GM19452 (cell line): ENCODE measurements around the gene TMCO4.

Experiments used
- ATAC-seq: cut with Tn5 transposase; IDR thresholded peaks from one replicate; pipeline ENCODE4 v1.9.1; 2021; ENCODE audit not compliant: unreplicated experiment

TMCO4 gene

GRCh38 chr1:19776933-19777332 is 22.8 kb downstream of the TMCO4 start:
- no peak for ATAC-seq

GRCh38 chr1:19776287-19776686 is 23.4 kb downstream of the TMCO4 start:
- no peak for ATAC-seq

DNA sequence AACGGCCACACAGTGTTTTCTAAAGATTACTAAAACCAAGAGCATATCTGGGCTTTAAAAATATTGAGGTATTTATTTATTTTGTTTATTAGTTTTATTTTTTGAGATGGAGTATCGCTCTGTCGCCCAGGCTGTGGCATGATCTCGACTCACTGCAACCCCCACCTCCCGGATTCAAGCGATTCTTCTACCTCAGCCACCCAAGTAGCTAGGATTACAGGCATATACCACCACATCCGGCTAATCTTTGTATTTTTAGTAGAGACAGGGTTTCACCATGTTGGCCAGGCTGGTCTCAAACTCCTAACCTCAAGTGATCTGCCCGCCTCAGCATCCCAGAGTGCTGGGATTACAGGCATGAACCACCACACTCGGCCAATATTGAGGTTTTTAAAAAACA is 23.9 kb downstream of the TMCO4 start:
- no peak for ATAC-seq

DNA sequence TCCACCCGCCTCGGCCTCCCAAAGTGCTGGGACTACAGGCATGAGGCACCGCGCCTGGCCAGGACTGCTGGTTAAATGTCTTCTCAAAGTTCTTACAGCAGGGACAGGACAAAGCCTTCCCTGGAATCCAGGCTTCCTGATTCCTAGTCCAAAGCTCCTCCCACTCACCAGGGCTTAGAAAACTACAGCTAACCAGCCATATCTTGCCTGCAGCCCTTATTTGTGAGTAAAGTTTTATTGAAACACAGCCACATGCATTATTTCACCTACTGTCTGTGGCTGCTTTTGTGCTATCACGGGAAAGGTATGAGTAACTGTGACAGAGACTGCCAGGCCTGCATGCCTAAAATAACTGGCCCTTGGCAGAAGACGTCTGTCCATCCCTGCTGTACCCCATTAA is 24.4 kb downstream of the TMCO4 start:
- ATAC-seq = no peak

DNA sequence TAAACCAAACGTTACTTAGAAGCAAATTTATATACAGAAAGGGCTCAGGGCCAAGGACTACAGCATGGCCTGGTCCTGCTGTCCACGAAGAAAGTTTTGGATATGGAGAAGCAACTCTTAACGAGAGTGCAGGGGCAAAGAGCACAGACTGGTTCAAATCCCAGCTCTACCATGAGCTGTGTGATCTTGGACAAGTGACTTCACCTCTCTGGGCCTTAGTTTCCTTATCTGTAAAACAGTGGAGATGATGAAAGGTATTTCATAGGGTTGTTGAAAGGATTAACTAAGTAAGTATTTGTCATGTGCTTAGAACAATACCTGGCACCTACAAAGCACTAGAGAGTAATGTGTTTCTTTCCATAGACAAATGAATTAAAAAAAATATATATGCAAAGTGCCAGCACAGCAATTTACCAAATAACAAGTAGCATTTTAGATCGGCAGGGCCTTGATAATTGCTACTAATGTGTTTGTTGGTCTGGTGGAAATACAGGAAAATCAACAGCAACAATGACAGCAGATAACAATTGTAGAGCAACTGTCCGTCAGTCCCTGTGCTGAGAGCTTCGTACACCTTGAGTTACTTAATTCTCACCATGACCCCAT is 25.4 kb downstream of the TMCO4 start:
- no peak for ATAC-seq

DNA sequence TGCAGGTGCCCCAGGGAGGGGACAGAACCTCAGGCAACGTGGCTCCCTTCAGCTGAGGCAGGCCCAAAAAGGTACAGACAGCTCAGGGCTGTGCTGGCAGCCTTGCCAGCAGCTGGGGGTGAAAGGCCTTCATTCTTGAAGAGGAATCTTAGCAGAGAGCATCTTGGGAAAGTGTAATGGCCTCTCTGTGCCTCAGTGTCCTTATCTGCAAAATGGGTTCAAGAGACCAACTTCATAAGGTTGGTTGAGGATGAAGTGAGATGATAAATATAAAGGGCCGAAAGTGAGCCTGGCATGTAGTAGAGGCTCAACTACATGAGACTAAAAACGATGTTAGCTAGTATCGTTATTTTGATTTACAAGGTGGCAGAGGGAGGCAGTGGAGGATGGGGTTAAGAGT is 26.2 kb downstream of the TMCO4 start:
- no peak for ATAC-seq

DNA sequence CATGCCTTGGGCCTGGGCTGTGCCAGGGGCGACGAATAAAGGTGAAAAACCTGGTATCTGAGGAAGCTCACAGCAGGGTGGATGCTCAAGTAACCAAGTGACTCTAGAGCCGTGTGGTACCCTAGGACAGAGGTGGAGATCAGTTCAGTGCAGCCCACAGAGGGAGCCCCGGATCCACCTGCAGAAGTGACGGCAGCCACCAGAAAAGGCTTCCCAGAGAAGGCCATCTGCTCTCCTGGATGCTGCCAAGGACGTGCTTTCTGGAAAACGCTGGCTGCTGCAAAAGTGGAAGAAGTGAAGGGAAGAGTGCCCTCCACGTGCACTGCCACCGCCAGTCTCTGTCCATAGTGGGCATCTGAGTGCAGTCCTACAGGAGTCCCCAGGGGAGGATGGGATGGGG is 27.7 kb downstream of the TMCO4 start:
- ATAC-seq = no peak

DNA sequence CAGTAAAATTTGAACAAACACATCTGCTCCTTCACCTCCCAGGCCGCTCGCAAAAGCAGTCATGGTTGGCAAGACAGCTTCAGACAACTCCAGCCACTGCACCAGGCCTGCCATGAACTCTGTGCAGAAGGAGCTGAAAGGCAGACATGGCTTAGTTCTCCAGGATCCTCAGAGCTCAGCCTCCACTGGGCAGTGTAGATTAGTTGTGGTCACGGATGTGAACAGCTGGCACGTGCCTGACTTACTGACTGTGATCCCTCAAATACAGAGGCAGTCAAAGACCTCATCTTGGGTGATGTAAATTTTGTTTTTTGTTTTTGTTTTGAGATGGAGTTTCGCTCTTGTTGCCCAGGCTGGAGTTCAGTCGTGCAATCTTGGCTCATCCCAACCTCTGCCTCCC is 28.4 kb downstream of the TMCO4 start:
- ATAC-seq = no peak

GRCh38 chr1:19770436-19771190 is 29.1 kb downstream of the TMCO4 start:
- ATAC-seq = no peak

- no peak for ATAC-seq
These were observed 30.3 kb downstream of the TMCO4 start for GRCh38 chr1:19769211-19769932.

- ATAC-seq = no peak
These were observed 31.1 kb downstream of the TMCO4 start for GRCh38 chr1:19768353-19769210.

GRCh38 chr1:19765623-19766022 is 34.1 kb downstream of the TMCO4 start:
- ATAC-seq = no peak

DNA sequence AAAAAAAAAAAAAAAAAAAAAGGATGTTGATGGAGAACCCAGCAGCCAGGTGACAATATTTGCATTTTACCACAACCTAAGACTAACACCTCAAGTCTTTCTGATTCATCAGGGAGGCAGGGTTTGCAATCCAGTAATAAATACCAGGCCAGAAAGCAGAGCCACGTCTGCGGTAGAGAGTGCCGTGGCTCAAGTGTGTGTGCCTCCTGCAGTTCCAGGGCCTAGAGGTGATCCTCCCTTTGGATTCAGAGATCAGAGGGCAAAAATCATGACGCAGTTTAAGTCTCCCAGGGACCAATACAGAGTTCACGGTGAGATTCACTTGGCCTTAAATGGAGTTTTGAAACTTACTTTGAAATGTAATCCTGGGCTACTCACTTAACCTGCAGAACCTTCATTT is 34.9 kb downstream of the TMCO4 start:
- ATAC-seq = no peak

- no peak for ATAC-seq
These were observed 37.4 kb downstream of the TMCO4 start for GRCh38 chr1:19762175-19762779.

- ATAC-seq = no peak
These were observed 40.0 kb downstream of the TMCO4 start for GRCh38 chr1:19759740-19760089.

- no peak for ATAC-seq
These were observed 41.4 kb downstream of the TMCO4 start for GRCh38 chr1:19758227-19758830.

DNA sequence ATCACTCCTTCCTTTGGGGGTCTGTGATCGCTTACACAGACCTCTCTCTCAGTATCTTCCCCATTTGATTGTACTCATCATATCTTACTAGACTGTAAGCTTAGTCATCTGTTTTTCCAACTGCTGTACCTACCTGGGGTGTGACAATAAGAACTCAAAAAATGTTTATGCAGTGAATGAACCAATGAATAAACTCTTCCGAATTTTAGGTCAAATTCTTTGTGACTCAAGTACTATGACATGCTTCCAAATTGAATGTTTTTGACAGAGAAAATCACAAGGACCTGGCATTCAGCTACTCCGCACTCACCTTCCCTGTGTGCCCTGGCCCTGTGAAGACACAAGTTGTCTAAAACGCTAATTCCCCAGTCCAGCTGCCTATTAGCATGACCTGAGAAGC is 42.1 kb downstream of the TMCO4 start:
- no peak for ATAC-seq

DNA sequence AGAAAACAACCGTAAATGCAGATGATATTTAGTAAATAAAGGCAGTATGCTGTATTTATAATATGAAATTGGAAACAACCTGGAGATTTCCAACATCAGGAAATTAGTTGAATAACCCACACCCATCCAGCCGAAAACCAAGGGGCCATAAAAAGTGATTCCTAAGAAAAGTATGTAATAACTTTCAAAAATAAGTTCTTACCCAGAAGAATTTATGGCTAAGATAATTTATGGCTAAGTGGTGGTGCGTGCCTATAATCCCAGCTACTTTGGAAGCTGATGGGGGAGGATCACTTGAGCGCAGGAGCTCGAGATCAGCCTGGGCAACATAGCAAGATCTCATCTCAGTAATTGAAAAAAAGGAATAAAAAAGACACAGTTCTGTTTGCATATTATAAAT is 43.2 kb downstream of the TMCO4 start:
- ATAC-seq = no peak

DNA sequence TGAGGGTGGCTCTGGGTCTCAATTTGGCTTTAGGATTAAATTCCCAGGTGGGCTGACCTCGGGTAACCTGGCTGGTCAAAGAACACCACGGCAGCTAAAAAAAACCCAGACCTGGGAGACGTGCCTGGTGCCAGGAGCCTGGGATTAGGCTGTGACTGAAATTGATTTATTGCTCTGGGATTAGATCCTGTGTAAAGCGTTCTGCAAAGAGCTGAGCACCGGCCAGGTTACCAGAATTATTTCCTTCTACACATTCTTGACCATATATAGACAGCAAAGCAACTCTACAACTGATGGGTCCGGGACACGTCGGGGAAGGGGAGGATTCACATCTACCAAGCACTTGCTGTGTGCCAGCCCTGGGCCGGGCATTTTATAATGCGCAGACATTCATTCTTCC is 45.2 kb downstream of the TMCO4 start:
- ATAC-seq = no peak

DNA sequence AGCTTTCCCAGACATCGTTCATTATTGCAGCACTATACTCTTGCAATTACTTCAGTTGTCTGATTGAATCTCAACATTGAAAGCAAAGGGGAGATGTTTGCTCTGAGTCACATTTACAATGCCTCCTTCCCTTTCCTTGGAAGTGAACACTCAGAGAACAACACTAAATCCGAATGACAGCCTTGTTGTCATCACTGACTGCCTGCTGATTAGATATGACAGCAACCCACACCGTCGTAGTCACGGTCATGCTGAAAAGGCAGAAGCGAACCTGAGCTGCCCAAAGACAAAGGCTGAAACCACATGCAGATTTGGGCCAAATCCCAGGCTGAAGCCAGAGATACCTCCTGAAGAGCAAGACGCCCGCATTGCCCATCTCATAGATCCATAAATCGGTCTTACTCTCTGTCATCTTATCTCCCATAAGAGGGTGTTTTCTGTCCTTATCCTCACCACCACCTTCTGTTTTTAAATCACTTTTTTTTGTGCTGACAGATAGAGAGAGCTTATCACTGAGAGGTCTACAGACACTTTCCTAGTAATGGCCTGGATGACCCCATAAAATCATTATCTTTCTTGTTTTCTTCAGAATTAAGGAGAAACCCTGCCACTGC is 47.5 kb downstream of the TMCO4 start:
- no peak for ATAC-seq
